GM21390 (cell line): Measurements from ENCODE around the gene ZHX3.

Source experiments
- ATAC-seq: cut with Tn5 transposase; IDR thresholded peaks from one replicate; pipeline ENCODE4 v1.9.1; 2021; ENCODE audit not compliant: unreplicated experiment

The ZHX3 gene

DNA sequence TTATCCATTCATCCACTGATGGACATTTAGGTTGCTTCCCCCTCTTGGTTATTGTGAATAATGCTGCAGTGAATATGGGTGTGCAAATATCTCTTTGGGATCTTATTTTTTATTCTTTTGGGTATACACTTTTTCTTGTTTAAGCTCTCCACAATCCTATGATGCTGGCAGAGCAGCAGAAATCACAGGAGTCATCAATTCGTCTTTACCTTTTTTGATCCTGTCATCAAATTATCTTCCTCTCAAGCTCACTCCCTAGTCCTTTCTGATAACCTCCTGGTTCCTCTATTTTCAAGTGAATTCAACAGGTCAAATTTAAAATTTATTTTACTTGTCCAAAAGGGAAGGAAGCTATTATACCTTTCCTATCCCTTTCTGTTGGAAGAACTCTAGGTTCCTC is 91.1 kb downstream of the ZHX3 start:
- no peak for ATAC-seq

DNA sequence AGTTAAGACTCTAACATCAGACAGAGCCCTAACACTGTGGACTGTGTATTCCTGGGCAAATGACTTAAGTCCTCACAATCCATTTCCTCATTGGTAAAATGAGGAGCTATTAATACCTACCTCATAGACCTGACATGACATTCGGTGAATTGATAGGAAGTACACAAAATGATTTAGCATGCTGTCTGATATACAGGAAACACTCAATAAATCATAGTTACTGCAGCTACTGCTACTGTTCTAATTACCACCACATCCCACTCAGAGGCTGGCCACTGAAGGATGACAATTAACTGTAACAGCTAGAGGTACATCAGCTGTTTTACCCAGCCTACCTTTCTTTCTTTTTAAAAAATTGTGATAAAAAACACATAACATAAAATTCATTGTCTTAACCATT is 92.4 kb downstream of the ZHX3 start:
- no peak for ATAC-seq

DNA sequence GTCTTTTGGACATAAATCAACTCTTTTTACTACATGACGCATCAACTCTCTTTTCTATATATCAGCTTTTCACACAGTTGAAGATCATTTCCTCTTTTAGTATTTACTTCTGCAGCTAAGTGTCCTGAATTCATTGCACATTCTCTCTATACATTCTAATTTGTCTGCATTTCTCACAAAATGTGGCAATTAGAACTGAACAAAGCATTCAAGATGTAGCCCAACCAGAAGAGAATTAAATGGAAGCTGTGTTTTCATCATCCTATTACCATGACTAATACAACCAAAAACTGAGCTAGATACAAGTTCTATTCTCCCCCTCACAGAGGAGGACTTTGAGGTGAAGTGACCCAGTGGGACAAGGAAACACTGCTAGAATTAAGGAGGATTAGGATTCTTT is 93.2 kb downstream of the ZHX3 start:
- no peak for ATAC-seq

DNA sequence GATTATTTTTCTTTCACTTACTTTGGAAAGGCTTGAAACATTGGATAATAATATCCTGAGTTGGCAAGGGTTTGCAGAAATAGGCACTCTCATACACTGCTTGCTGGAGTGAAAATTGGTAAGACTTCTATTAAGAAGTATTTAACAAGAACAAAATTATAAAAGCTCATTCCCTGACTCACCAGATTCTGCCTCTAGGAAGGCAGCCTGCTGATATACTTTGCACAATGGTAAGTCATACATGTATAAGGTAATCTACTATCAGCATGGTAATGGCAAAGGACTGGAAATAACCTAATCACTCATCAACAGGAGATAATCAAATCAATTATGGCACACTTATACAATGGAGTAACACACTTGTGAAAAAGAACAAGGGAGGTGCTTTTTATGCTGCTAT is 94.4 kb downstream of the ZHX3 start:
- ATAC-seq: no peak

DNA sequence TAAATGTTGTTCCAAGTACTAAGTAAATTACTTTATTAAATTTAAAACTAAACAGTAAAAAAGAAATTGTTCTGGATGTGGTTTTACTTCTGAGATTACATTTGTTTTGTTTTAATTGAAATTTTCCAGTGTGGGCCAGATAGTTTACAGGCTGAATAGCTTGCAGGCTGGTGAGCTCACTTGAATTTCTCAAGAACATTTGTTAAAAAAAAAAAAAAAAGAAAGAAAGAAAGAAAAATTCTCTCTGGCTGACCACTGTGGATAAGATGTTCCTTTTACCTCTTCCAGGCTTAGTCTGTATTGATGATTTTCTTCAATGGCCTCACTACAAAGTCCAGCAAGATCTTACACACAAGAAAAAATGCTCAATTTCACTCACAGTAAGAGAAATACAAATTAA is 94.8 kb downstream of the ZHX3 start:
- no peak for ATAC-seq

DNA sequence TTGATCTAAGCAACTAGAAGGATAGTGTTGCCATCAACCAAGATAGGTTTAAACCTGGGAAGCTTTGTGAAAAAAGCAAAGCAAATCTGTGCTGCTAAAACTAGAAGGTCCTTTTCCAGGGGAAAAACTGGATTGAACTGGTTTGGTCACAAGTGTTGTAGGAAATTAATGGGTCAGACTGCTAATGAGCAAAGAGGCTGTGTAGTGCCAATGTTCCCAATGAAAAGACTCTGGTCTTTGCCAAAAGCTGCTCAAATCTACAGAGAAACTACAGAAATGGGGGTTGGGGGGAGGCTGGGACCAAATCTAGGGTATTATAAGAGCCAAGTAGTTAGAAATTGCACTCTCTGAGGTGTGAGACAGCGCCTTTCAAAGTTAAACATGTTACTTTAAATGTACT is 95.2 kb downstream of the ZHX3 start:
- no peak for ATAC-seq

DNA sequence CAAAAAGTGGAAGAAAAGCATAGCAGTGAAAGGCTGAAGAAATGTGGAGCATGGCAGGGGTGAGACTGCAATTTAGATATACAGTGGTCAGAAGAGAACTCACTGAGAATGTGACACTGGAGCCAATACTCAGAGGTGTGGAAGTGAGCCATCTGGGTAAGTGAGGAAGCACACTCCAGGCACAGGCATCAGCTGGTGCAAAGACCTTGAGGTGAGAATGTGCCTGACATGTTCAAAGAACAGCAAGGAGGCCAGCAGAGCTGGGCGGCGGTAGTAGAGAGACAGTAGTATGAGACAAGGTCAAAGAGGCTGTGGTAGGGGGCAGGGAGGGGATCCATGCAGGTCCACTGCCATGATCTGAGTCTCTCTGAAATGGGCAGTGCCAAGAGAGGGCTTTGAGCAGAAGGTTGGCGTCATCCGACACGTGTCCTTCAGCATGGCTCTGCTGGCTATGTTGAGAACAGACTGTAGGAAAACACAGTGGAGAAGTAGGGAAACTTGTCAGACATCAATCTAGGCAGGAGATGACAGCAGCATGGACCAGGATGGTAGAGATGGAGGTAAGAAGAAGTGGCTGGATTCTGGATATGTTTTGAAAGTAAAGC is 95.8 kb downstream of the ZHX3 start:
- no peak for ATAC-seq

DNA sequence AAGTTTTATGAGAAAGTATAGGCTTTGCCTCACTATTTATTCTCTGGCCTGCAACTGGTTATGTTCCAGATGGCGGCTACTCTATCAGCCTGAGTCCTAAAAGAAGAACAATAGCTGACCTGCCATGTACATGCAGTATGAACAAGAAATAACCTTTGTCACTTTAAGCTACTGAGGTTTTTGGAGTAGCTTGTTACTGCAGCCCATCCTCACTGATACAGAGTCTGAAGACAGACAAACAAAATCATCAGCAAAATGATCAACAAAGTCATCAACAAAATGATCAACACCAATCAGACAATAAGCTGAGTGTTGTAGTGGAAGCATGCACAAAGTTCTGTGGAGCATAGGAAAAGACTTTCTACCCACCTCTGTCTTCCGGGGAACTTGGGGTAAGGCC is 97.7 kb downstream of the ZHX3 start:
- ATAC-seq: no peak

DNA sequence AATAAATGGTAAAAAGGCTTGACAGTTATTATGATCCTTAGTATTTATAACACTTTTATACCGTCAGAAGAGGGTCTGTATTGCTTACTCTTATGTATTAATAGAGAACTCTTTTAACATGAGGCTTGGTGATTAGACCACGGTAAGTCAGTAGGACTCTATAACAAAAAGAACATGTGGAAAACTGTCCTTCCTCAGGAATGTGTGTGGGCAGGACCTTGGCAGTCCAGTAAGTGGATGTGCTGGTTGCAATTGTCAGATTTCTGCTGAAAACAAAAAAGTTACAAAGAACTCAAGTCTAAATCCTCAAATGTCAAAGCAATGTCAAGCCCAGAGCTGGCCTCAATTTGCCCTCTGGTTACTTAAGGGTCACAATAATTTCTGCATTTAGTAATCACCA is 99.1 kb downstream of the ZHX3 start:
- ATAC-seq: no peak

DNA sequence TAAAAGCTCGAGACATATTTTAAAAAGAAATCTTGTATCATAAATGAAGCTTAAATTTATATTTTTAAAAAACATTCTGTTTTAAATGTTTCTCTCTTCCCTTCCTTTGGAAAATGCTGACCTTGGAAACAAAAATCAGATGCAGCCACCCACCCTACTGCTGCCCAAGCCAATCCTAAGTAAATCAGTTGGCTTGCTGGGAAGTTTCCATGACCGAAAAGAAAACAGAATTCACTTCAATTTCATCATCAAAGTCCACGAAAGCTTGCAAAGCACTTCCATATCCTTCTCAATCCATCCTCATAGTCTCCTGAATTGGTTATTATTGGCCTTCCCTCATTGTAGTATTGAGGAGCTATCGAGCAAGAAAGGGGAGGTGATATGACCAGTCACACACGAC is 100.1 kb downstream of the ZHX3 start:
- no peak for ATAC-seq

DNA sequence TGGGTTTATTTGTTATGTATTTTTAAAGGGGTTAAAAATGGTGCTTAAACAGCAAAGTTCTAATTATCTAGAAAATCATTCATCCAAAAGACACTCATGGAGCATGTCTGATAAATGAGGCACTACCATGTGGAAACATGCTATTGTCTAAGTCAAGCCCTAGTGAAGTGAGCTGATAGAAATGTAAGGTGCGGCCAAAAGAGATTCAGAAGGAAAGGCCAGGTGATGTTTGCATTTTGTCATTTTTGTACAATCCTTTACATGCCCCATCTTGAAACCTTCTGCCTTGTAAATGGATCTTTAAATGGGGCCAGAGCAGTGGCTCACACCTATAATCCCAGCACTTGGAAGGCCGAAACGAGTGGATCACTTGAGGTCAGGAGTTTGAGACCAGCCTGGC is 102.9 kb downstream of the ZHX3 start:
- ATAC-seq: no peak

DNA sequence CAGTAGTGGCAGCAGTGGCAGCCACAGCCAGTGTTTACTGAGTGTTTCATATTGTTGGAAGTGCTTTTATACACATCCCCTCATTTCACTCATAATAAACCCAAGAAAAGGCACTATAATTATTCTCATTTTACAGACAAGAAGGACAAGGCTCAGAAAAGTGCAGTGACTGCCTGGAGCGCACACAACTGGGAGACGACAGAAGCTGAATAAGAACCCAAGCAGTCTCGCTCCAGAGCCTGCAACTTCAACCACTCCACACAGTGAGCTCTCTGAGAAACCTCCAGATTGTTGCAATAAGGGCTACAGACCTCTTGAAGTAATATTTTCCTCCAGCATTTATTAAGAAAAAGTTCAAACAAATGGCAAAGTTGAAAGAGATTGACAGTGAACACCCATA is 103.3 kb downstream of the ZHX3 start:
- ATAC-seq: no peak

DNA sequence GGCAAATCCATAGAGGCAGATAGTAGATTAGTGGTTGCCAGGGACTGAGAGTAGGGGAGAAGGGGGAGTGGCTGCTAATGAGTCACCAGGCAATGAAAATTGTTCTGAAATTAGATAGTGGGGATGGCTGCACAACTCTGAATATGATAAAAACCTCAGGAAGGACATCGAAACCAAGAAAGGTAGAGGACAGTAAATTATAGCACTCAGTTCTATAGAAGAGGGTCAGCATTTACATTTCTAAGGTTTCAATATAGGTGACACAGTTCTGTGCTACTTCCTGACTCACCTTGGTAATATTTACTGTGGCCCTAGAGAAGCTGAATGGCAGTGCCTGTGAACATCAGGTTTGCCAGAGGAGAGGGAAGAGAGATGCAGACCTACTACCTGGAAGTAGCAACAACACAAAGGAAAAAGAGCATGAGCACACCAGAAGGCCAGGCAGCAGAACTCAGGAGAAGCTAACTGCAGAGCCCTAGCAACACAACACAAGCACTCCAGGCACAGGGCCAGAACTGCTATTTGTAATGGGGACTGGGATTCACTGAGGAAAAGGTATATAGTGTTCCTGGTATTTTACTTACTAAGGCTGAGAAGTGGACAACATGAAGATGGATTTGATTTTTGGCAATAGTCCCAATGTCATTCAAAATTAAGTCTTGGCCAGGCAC is 104.2 kb downstream of the ZHX3 start:
- ATAC-seq: no peak

DNA sequence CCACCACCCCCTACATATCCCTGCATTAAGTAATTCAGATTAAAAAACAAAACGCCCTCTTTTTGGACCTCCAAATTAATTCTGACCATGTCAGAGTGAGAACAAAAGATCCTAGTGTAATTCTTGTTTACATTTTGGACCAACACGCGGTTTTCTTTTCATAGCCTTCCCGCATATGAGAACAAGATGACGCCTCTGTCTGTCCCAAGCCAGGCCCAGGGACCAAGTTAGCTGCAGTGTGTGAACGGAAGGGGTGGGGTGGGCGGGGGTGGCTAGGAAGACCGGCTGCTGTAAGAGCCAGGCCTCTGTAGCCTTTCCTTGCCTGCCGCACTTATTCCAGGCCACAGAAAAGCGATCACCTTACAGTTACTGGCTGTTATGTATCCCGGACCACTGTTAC is 112.2 kb downstream of the ZHX3 start:
- no peak for ATAC-seq

DNA sequence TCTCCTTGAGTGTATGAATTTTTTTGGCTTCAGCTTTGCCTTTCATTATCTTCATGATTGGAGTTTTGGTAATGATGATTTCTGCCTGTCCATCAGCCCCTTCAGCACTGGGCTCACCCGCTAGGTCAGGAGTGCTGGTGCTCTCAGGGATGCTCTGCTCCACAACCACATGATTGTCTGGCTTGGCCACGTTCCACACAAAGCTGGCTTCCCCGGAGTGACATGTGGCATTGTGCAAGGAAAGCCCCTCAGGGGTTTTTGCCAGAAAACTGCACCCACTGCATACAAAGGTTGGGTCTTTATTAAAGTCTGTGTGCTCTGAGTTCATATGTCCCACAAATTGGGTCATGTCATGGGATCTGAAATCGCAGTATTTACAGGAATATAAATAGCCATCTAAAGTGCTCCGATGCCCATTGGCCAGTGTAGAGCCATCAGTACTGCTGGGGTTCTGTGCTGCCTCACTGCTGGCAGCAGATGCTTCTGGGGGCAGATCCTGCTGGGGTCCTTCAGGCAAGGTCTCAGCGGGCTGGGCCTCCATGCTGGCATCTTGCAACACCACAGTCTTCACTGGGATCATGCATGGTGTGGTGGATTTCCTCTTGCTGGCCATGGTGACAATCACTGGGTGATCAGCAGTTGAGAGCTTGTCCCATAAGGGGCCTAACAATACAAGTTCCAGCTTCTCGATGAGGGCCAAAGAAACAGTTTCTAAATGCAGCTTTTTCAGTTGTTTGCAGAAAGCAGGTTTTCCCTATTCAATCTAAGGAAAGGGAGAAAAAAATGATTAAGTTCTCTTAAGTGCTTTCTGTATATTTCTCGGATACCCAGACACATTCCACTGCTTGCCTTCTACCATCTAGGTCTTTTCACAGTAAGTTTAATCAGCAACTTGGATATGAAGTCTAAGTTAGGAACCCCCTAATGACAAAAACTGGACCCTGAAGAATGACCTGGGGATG is 112.9 kb downstream of the ZHX3 start:
- no peak for ATAC-seq

DNA sequence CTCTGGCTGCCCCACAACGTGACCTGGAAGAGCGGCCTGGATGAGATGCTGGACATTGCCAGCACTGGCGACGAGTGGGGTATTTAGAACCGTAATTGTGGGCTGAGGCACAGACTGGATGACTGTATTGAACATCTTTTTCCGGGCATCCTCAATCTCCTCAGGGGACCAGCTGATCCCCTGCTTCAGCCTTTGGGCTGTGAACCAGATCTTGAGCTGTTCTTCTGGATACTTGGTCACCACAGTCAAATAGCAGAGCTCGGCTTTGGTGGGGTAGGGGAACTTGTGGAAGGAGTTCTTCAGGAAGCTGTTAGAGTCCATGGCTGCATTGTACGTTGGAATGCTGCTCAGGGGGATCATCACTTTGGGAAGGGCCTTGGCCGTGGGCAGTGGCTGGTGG is 113.9 kb downstream of the ZHX3 start:
- ATAC-seq: no peak

DNA sequence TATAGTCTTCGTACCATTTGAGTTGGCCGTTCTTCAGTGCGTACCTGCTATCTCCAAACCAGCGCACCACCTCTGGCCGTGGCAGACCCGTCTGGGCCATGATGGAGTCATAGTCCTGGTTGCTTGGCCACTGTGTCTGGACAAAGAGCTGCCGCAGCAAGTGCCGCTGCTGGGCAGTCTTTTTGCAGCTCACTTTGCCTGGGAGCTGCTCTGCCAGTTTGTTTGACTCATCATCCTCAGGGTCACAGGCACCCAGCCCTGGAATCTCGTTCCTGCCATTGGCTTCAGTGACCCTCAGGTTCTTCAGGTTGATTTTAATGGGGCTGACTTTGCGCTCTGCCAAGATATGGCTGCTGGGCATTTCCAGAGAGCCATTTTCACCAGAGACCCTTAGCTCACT is 115.1 kb downstream of the ZHX3 start:
- no peak for ATAC-seq

DNA sequence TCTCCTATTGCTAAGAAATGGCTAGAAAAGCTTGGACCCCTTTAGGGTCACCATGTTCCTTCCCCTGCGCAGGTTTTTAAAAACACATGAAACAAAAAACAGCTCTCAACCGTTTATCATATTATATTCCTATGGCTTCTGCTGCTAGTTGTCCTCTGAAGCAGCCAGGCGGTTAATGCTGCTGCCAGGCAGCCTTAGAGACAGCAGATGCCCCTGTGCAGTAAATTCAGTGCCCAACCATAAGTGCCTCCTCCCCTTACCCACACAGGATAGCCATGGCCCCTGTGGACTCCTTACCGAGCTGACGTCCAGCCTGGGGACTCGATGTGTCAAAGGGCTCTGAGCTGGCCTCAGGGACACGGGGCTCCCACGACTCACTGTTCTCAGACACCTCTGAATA is 115.8 kb downstream of the ZHX3 start:
- no peak for ATAC-seq

DNA sequence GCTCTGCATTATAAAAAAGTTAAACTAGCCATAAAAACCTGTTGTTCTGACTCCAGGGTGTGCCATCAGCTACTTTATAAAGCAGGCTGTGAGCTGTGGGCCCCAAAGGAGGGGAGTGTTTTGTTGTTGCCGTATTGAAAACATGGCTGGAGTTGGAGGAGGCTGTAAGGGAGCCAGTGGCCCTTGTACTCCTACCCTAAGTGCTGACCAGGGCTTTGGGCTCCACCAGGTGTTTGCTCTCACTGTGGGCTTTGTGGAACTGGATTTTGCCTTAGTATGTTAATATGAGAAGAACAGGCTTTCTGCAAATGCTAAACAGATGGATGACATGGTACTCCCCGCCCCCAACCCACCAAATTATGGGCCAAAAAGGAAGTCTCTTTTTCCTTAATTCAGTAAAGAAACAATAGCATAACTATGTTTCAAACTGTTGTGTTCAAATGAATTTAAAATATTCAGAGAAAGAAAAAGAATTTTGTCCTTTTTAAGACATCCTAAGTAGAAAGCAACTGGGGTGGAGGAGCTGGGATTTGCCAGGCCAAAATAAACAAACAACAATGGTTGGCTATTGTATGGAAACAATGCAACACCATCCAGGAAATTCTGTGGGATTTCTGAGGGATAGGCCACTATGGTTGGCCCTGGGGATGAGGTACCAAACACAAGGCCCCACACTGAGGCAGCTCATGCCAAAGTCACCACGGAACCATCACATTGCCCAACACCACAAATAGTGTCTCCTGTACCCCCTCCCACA is 116.9 kb downstream of the ZHX3 start:
- ATAC-seq: no peak

DNA sequence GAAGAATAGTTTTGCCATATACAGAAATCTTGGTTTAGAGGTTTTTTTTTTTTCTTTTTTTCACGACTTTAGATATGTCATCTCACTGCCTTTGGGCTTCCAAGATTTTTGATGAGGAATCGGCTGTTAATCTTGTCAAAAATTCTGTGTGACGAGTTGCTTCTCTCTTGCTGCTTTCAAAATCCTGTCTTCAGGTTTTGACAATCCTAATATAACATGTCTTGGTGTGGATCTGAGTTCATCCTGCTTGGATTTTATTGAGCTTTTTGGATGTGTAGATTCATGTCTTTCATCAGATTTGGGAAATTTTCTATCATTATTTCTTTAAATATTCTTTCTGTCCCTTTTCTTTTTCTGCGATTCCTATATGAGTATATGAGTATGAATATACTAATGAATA is 119.1 kb downstream of the ZHX3 start:
- no peak for ATAC-seq

DNA sequence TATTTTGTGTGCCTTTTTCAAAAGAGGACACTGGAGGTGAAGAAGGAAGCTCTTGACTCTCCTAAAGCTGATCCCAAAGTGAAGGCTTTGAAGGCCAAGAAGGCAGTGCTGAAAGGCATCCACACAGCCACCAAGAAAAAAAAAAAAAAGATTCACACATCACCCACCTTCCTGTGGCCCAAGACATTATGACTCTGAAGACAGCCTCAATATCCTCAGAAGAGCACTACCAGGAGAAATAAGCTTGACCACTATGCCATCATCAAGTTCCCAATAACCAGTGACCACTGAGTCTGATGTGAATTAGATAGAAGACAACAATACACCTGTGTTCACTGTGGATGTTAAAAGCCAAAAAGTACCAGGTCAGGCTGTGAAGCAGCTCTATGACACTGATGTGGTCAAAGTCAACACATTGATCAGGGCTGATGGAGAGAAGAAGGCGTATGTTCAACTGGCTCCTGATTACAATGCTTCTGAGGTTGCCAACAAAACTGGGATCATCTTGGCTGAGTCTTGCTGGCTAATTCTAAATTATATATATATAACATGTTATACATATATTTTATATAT is 120.8 kb downstream of the ZHX3 start:
- no peak for ATAC-seq
